Renal cortex interstitium (tissue), 11 donors: ENCODE measurements around the gene ZEB1. TPM values are rescaled to one million over a fixed set of nuclear protein-coding genes. Genes with fewer than 3 reads are reported as not detected.
"Not testable (repeated sequence)": the region's sequence is repeated elsewhere in the genome, so short reads cannot be mapped to it uniquely, and the experiment has no call there.

ENCODE experiments used
- DNase-seq, 11 donors: peaks; one replicate each; pipeline ENCODE4 v3.0.0-alpha.2; 2013; ENCODE audit warnings: low read depth in 9 of 11, low spot score in 4 of 11; ENCODE audit errors: extremely low read depth in 1 of 11
- polyA plus RNA-seq, 3 donors: library from polyadenylated mRNA; unstranded; fragments of 120-200 nt; gene quantifications; one replicate each; pipeline ENCODE4 v1.2.1, GENCODE V29; 2013; ENCODE audit not compliant: insufficient read length in 3 of 3

The ZEB1 gene
- polyA plus RNA-seq, 3 donors = 29.4 to 33.6 (median 30.0) TPM

DNA sequence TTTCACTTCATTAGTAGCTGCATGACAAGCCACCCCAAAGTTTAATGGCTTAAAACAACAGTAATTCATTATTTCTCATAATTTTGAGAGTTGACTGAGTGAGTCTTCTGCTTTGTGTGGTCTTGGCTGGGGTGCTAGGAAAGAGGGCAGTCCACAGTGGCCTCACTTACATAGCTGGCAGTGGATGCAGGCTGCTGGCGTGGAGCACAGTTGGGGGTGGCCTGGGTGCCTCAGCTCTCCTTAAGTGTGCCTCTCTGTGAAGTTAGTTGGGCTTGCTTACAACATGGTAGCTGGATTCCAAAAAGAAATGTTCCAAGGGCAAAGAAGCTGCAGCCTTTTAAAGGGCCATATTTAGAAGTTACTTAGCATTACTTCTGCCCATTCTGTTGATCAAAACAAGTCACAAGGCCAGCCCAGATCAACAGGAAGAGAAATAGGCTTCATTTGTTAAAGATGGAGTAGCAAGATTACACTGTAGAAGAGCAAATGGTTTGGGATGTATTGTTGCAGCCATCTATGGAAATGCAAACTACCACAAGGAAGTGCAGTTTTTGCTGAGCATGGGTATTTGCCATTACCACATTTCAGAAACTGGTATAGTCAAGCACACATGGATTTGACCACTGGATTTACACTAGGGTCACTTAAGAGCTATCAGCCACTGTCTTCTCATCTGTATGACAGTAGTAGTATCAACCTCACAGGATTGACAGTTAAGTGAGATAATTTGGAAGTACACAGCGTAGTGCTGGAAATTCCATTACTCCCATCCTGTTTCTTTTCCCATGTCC is 33.6 kb downstream of the ZEB1 start:
- no peak for DNase-seq

DNA sequence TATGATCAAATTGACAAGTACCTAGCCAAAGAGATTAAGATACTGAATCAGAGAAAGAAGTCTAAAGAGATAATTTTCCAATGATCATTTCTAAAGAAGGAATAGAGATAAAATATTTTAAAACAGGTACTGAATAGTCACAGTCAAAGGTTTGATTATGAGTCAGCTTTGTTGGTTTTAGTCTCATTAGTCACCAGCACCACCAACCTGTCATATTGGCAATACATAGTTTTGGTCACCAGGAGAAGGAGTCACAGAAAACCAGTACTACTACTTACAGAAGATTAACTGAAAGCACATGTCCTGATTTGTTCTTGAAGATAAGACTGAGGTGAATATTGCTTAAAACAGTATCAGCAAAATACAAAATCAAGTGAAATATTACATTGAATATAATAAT is 34.6 kb downstream of the ZEB1 start:
- no peak for DNase-seq

DNA sequence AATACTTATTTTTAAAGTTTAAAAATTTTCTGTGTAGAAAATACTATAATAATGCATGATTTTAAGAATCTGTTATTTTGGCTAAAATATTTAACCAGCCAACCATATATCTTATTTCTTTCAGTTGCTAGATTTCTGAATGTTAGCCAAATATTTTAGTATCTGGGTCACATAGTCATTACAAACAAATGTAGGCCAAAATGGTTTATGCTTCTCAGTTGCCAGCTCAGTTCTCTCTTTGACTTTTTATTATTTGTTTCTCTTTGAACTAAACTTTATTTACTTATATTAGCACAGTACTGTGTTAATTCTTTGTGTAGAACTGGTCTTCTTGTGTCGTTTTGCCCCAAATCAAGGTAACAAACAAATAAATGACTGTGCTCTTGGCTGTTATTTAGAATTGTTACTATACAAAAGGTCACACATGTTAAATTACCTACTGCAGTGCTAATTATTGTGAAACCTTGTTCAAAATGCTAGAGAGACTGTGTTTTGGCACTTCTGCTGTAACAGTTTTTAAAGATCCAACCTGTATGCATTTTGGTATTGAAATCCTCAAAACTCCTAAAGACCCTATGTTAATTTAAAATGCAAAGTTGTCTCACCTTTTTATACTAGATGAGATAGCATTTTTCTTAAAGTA is 39.8 kb downstream of the ZEB1 start:
- no peak for DNase-seq

DNA sequence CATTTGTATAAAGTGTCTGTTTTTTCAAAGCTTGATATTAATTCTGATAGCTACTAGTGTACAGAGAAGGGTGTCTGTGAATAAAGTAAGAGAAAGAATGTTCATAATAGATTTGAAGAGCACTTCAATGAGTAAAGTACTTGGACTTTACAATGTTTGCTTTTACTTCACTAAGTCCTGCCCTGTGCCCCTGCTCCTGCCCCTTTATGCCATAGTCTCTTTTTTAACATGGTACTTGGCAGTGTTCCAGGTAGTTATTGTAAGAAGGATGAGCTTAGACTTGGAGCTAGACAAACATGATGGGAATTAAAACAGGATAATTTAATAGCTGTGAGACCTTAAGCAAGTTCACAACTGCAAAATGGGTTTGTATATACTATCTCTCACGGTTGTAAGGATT is 41.0 kb downstream of the ZEB1 start:
- no peak for DNase-seq

DNA sequence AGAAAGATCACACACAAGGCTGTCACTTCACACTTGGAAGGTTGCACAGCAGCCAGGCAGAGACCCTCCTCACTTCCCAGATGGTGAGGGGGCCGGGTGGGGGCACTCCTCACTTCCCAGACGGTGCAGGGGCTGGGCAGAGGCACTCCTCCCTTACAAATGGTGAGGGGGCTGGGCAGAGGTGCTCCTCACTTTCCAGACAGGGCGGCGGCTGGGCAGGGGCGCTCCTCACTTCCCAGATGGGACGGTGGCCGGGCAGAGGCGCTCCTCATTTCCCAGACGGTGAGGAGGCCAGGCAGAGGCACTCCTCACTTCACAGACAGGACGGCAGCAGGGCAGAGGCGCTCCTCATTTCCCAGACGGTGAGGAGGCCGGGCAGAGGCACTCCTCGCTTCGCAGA is 42.5 kb downstream of the ZEB1 start:
- not testable (repeated sequence) for DNase-seq

DNA sequence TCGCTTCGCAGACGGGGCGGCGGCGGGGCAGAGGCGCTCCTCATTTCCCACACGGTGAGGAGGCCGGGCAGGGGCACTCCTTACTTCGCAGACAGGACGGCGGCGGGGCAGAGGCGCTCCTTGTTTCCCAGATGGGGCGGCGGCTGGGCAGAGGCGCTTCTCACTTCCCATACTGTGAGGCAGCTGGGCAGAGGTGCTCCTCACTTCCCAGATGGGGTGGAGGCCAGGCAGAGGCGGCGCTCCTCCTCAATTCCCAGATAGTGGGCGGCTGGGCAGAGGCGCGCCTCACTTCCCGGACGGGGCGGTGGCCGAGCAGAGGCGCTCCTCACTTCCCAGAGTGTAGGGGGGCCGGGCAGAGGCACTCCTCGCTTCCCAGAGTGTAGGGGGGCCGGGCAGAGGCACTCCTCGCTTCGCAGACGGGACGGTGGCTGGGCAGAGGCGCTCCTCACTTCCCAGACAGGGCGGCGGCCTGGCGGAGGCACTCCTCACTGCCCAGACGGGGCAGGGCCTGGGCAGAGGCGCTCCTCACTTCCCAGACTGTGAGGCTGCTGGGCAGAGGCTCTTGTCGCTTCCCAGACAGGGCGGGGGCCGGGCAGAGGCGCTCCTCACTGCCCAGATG is 43.1 kb downstream of the ZEB1 start:
- DNase-seq = no peak

DNA sequence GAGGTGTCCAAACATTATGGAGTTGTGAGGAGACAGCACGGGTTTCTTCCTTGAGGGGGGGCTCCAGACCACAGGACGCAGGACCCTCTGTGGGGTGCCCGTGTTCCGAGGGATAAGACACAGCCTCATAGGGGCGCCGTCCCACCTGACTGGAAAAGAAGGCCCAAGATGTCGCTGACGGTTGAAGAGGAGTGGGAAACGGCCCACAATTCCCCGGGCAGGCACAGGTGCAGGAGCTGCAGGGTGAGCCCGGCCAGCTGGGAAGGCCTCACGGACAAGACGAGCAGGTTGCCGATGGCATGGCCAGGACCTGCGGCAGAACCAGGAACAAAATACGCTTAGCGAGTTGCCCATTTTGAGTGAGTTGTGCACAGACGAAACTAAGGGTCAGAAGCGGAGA is 44.7 kb downstream of the ZEB1 start:
- DNase-seq = not testable (repeated sequence)

DNA sequence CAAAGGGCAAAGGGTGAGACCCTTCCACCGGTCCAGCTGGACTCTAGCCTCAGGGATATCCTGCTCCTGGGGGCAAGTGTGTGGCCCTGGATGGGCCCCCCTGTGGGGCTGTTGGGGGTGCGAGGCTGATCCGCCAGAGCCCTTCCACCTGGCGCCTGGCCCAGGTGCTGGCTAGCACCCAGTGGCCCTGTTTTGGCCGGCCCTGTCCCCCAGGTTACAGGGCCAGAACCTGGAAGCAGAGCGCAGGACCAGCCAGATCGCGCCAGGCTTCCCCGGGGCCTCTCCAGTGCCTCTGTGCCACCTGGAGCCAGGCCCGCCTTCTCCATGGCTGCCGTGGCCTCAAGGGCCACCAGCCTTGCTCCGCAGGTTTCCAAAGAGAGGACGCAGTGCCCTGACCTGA is 45.2 kb downstream of the ZEB1 start:
- DNase-seq = not testable (repeated sequence)

DNA sequence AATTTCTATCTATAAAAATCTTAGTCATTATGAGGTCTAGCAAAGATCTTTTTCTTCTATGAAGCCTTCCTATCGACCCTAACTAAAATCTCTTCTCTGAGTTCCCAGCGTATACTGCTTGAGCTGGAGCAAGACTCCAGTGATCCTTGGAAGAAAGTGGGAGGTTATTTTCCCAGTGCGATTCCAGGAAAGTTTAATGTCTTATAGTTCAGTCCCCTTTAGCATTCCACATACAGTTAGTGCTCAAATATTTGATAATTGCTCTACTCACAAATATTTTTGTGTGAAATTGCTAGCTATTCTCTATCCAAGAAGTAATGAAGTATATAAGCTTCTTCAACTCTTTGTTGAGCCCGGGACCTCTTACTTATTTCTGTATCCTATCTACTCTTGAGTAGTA is 47.7 kb downstream of the ZEB1 start:
- DNase-seq = no peak

DNA sequence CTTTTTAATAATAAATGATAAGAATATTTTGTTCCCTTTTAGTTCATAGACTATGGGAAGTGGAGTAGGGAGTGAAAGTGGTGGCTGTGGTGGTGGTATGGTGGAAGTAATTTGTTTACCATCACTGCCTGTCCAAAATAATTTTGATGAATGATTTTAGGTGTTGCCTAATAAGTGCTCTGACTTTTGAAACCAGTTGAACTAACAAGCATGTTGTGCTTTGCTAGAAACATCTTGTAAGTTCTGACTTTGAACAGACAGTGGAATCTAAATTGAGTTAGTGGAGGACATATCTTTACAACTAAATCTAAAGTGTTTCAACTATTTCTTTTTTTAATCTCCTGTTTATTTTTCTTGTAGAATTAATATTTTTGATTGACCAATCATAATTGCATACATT is 49.7 kb downstream of the ZEB1 start:
- no peak for DNase-seq

DNA sequence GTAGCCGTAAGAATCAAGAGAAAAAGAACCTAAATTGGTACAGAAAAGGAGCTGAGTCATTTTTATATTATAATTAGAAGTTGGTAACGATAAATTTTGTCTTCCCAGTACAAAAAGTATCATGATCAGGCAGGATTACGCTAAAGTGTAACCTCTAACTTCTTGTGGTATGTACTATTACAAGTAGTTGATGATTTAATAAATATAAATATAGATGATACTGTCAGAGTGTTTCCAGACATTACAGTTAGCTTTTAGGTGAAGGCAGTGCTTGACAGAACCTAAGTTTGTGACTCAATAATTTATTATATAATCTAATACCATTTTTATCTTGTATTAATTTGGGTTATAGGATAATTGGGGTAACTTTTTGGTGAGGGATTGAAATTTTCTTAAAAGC is 53.4 kb downstream of the ZEB1 start:
- no peak for DNase-seq

DNA sequence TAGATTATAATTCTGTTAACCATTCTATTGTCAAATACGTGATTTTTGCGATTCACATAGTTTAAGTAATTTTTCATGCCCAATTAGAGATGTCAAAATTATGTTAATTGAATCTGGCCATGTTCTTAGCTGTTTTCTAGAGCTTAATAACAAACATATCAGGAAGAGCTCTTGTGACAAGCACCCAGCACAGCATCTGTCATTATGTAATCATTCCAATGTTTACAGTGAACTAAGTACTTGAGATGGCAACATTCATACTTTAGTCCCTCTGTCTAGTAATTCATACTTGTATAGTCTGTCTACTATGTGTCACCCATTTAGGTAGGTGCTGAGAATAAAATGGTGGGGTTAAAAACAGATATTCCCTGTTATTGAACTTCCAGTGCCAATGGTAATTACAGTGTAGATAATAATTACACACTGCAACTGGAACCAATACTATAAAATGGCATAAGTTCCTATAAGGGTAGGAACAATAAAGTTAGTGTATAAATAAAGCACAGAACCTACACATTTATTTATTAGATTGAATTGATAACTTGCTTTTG is 55.2 kb downstream of the ZEB1 start:
- DNase-seq = no peak

DNA sequence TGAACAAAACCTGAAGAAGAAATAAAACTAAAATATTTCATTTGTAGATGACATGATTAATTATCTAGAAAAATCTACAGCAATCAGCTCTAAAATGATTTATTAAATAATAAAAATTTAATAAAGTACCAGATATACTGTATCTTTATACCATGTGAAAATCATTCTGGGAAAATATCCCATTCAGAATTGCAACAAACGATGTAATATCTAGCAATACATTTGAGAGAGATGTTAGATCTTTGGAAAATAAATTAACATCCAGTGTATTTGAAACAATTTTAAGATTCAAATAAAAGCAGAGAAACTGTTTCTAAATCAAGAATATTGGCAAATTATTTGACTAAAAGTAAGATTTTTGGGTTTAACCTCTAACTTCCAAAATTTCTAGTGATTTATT is 62.2 kb downstream of the ZEB1 start:
- DNase-seq = no peak

DNA sequence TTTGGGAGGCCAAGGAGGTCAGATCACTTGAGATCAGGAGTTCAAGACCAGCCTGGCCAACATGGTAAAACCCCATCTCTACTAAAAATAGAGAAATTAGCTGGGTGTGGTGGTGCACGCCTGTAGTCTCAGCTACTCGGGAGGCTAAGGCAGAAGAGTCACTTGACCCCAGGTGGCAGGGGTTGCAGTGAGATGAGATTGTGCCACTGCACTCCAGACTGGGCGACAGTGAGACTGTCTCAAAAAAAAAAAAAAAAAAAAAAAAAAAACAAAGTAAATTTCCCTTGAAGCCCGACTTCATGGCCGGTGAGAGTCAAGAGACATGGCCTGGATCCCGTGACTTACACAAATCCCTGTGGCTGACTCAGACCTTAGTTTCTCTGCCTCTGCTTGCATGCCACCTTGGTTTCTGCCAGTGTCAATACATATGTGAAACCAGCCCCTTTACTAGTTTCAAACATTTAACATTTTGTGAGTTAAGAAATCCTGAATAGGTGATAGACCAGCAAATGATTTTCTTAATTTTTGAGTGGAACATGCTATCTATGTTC is 62.8 kb downstream of the ZEB1 start:
- DNase-seq = no peak

DNA sequence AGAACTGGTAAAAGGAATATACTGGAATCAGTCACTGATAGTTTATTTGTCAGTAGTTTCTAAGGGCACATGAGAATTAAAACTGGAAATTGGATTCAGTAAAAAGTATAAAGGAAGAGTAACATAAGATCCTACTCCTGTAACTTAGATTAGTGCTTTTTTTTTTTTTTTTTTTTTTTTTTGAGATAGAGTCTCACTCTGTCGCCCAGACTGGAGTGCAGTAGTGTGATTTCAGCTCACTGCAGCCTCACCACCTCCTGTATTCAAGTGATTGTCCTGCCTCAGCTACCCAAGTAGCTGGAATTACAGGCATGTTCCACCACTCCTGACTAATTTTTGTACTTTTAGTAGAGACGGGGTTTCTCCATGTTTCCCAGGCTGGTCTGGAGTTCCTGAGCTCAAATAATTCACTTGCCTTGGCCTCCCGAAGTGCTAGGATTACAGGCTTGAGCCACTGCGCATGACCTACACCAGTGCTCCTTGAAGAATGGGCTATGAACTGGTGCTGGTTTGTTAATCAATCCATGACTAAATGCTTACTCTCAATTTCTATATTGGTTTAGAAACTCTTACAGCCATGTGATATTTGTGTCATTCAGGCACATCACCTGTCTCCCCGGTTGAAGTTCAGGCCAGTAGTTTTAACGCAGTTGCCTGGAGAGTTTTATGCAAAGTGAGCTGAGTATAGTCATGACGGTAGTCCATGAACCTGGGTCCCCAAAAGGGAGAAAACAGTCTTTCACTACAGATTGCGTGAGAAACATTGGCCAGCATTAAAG is 65.0 kb downstream of the ZEB1 start:
- DNase-seq = no peak

DNA sequence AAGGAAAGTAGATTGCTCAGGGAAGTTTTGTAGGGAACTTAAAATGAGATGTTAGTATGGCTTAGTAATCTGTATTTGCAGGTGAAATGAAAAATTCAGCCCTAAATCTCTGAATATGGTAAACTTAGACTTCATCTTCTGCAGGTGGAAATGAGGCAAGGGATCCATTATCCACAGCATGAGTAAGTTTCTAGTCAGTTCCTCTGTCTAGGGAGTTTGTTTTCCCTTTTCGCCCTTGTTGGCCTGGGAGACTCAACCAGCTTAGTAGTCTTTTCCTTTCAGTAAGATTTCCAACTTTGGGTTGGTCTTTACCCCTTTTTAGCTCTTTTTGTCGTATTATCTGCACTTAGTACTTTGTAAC is 65.6 kb downstream of the ZEB1 start:
- DNase-seq = no peak

DNA sequence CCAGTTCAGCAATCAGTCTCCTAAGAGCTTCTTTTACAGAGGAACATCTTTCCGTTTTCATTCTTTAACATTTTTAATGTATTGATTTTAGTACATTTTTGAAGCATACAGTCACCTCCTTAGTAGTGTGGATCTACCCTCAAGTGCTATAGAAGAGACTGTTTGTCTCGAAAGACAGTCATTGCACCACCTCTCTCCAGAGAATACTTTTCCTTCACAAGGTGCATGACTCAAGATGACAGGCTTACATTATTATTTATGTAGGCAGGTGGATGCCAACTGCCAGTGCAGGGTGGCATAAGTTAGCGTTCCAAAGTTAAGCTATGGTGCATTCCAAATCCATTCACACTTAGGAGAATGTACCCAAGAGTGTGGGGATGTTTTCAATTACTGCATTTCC is 71.8 kb downstream of the ZEB1 start:
- DNase-seq = no peak

DNA sequence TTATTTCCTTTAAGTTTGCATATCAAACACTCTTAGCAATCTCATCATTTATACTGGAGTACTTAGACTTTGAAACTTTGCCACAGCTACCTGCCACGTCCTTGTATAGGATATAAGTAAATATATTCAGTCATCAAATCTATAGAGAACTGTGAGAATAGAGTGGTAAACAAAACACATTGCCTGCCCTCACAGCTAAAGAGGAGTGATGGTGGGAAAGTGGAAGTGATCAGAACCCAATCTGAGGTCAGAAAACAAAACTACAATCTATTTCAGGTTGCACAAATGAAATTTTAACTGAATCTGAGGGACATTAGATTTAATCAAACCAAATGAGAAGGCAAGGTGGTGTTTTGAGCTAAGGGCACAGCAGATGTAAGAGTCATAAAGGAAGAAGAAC is 74.8 kb downstream of the ZEB1 start:
- no peak for DNase-seq

DNA sequence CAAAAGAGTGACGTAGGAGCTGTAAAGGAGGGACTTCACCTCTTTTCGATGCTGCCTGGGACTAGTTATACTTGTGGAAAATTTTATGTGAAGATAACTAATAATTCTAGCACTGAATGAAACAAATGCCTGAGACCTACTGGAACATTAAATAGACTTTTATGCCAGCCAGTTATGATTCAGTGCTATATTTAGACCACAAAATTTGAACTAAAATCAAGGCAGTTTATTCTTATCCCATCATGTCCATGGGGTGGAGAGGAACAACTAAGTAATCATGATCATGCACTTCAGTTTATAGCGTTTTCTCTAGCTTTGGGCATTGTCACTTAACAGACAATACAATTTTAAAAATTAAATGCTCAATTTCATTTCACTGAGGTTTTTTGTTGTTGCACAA is 76.7 kb downstream of the ZEB1 start:
- no peak for DNase-seq
